Endothelial cell of umbilical vein (primary cell): ENCODE results near the gene ALG6. TPM values are rescaled to one million over a fixed set of nuclear protein-coding genes. Genes with fewer than 3 reads are reported as not detected.

Experiments
- BruUV-seq: library from RNA; stranded (reverse); fragments of 400-500 nt; replicated peaks from 2 replicates; lab custom pipeline; 2021; lab: Mats Ljungman, UMichigan
- CTCF ChIA-PET: fragments of 300-600, 350-600 bp; sonication (Branson Sonifier 250); formaldehyde crosslinking; loops from one replicate; lab custom pipeline; 2021; ENCODE audit warnings: antibody characterized with exemption, inconsistent platforms; lab: Charles Lee
- POLR2A ChIA-PET: fragments of 300-600, 350-600 bp; sonication (Branson Sonifier 250); formaldehyde crosslinking; loops from one replicate; lab custom pipeline; 2021; ENCODE audit warnings: antibody characterized with exemption, inconsistent platforms; lab: Charles Lee
- DNase-seq: peaks from one replicate; pipeline ENCODE4 v3.0.0-alpha.2; 2011; ENCODE audit warnings: low read depth, low spot score
- FAIRE-seq: peaks from 2 replicates; lab custom pipeline; 2011; peaks lifted over from hg19 to GRCh38; lab: Jason Lieb, UNC
- H2AFZ ChIP-seq: 2 replicates; pipeline ENCODE4 v1.6.0; 2012; ENCODE audit warnings: low read depth, low read length, control low read depth, inconsistent platforms
- H3K27ac ChIP-seq: 2 replicates; pipeline ENCODE4 v1.5.1; 2011; ENCODE audit warnings: low read depth, mild to moderate bottlenecking, control low read depth, low read length, moderate library complexity; ENCODE audit not compliant: insufficient read depth
- H3K27me3 ChIP-seq, 2 experiments: 2 replicates each; pipeline versions ENCODE4 v1.6.0 to v1.6.1; 2011; ENCODE audit warnings: low read length in 2 of 2, mixed read lengths in 1 of 2; ENCODE audit not compliant: control insufficient read depth in 2 of 2, insufficient read depth in 2 of 2
- H3K36me3 ChIP-seq, 2 experiments: 2 replicates in 1 of 2; 3 replicates in 1 of 2; pipeline ENCODE4 v1.5.1; 2011; ENCODE audit warnings: low read length in 2 of 2, mild to moderate bottlenecking in 1 of 2, moderate library complexity in 1 of 2; ENCODE audit not compliant: control insufficient read depth in 2 of 2, insufficient read depth in 2 of 2; ENCODE audit errors: extremely low read depth in 1 of 2
- H3K4me1 ChIP-seq: 3 replicates; pipeline ENCODE4 v1.5.1; 2011; ENCODE audit warnings: mild to moderate bottlenecking, low read length; ENCODE audit not compliant: control insufficient read depth, insufficient read depth; ENCODE audit errors: extremely low read depth
- H3K4me2 ChIP-seq: 2 replicates; pipeline ENCODE4 v1.6.1; 2011; ENCODE audit warnings: low read length, control low read depth, mixed read lengths; ENCODE audit not compliant: insufficient read depth
- H3K4me3 ChIP-seq, 3 experiments: fragments of 200-600 bp in 1 of 3; sonication (generic), shearing (Covaris generic) in 1 of 3; replicated peaks in 1 of 3; 2 replicates each; pipeline ENCODE4 v1.5.1; 2011 to 2016; ENCODE audit warnings: control low read depth in 3 of 3, low read length in 3 of 3, mild to moderate bottlenecking in 2 of 3, inconsistent platforms in 1 of 3, low read depth in 1 of 3, moderate library complexity in 1 of 3; ENCODE audit not compliant: insufficient read depth in 1 of 3
- H3K79me2 ChIP-seq: 2 replicates; pipeline ENCODE4 v1.6.0; 2012; ENCODE audit warnings: low read length, inconsistent platforms; ENCODE audit not compliant: control insufficient read depth, insufficient read depth
- H3K9ac ChIP-seq: replicated peaks from 2 replicates; pipeline ENCODE3; 2011; ENCODE audit warnings: low read length, control low read depth; ENCODE audit not compliant: insufficient read depth; ENCODE audit errors: extremely low read depth
- H3K9me1 ChIP-seq: replicated peaks from 3 replicates; pipeline ENCODE4 v1.6.0; 2011; ENCODE audit warnings: mild to moderate bottlenecking, low read length; ENCODE audit not compliant: control insufficient read depth, insufficient read depth; ENCODE audit errors: extremely low read depth
- H3K9me3 ChIP-seq: replicated peaks from 2 replicates; pipeline ENCODE4 v1.5.1; 2012; ENCODE audit warnings: low read length, inconsistent platforms; ENCODE audit not compliant: control insufficient read depth, insufficient read depth
- H4K20me1 ChIP-seq: replicated peaks from 2 replicates; pipeline ENCODE3; 2011; ENCODE audit warnings: mild to moderate bottlenecking, low read length; ENCODE audit not compliant: control insufficient read depth, insufficient read depth; ENCODE audit errors: extremely low read depth
- EZH2 ChIP-seq: IDR thresholded peaks from 2 replicates; pipeline ENCODE4 v1.6.1; 2012; ENCODE audit warnings: borderline replicate concordance, low read depth, mild to moderate bottlenecking, moderate library complexity, low read length, inconsistent platforms; ENCODE audit not compliant: severe bottlenecking
- JUN ChIP-seq: IDR thresholded peaks from 2 replicates; pipeline ENCODE4 v1.6.1; 2011; ENCODE audit warnings: borderline replicate concordance, low read depth; ENCODE audit not compliant: insufficient read length, insufficient read depth
- POLR2A ChIP-seq: IDR thresholded peaks from 2 replicates; pipeline ENCODE4 v1.6.1; 2012; ENCODE audit warnings: low read depth, mild to moderate bottlenecking, control low read depth, low read length
- dilution Hi-C: fragments of 300-500 bp; cut with MboI; formaldehyde crosslinking; loops from one replicate; pipeline ENCODE4 v1.15.0; 2019; ENCODE audit warnings: low sequenced_read_pairs; ENCODE audit not compliant: extremely low pct_ligation_motif_present
- intact Hi-C: fragments of 100-400 bp; cut with micrococcal nuclease; formaldehyde crosslinking; loops from one replicate; pipeline ENCODE4 v1.10.0; 2022
- polyA plus RNA-seq, 4 experiments: library from polyadenylated mRNA; depleted of rRNA in 3 of 4; stranded (reverse) in 3 of 4; unstranded in 1 of 4; fragments of >200 nt; gene quantifications; 2 replicates each; pipeline versions ENCODE4 v1.2.1 to v1.2.3, GENCODE V29; 2011 to 2012; ENCODE audit warnings: missing spikeins in 1 of 4
- total RNA-seq: library from RNA; stranded (reverse); gene quantifications from 2 replicates; pipeline ENCODE4 v1.2.3, GENCODE V29; 2021
- TF ChIP-seq, protein P1 (sequence below), 2 donors: IDR thresholded peaks; 1 replicate in 1 of 2; 2 replicates in 1 of 2; pipeline ENCODE4 v1.5.1; 2011; ENCODE audit warnings: low read length in 2 of 2, mild to moderate bottlenecking in 2 of 2, moderate library complexity in 2 of 2, control low read depth in 1 of 2, inconsistent platforms in 1 of 2, low read depth in 1 of 2; ENCODE audit not compliant: insufficient read depth in 1 of 2; ENCODE audit errors: extremely low read depth in 1 of 2
- TF ChIP-seq, protein P2 (sequence below): IDR thresholded peaks from 2 replicates; pipeline ENCODE4 v1.6.1; 2011; ENCODE audit not compliant: insufficient read depth, insufficient read length

Gene ALG6
- total and polyA plus RNA-seq, 2 donors (not counting 3 experiments of a cell fraction or from before 2014, with no cell fraction given): 14.4 to 17.3 TPM

DNA sequence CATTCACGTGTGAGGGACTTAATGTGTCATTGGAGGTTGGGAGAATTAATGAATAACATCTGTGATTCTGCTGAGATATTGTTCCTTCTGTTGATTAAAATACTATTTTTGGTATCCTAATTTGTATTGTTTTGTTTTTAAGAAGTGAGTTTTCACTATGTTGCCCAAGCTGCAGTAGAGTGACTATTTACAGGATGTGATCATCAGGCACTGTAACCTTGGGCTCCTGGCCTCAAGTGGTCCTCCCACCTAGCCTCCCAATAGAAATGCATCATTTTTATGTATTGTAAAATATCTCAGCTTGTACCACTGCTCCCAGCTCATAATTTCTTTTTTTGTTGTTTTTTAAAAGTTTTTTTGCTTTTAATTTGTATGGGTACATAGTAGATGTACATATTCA is 14.3 kb downstream of the ALG6 start:
- intact Hi-C loops: no loop called here

DNA sequence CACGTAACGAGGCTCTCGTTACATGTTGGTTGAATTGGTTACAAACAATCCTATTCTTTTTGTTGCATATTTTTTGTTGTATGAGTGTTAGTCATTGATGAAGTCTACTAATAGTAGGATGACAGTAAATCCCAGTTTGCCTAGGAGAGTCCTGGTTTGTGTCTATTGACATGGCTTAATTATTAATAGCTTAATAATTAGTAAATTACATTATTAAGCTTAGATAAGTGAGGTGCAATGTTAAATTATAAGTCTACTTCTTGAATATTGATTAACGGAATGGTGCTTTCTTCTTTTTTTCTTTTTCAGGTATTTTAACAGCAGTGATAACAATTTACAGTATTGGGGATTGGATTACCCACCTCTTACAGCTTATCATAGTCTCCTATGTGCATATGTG is 34.5 kb downstream of the ALG6 start:
- H3K27me3 ChIP-seq: no peaks in the 10 kb centered on the region
- no peak overlapping the region for H3K27ac ChIP-seq
- TF ChIP-seq, protein P1, sequence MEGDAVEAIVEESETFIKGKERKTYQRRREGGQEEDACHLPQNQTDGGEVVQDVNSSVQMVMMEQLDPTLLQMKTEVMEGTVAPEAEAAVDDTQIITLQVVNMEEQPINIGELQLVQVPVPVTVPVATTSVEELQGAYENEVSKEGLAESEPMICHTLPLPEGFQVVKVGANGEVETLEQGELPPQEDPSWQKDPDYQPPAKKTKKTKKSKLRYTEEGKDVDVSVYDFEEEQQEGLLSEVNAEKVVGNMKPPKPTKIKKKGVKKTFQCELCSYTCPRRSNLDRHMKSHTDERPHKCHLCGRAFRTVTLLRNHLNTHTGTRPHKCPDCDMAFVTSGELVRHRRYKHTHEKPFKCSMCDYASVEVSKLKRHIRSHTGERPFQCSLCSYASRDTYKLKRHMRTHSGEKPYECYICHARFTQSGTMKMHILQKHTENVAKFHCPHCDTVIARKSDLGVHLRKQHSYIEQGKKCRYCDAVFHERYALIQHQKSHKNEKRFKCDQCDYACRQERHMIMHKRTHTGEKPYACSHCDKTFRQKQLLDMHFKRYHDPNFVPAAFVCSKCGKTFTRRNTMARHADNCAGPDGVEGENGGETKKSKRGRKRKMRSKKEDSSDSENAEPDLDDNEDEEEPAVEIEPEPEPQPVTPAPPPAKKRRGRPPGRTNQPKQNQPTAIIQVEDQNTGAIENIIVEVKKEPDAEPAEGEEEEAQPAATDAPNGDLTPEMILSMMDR (IDR thresholded peaks at IDR 0.05; ENCODE audit: extremely low read depth in 1 of 2, insufficient read depth in 1 of 2, low read depth in 1 of 2, low read length in 2 of 2): no peak
- TF ChIP-seq POLR2A: no peak
- no peak overlapping the region for H3K4me2 ChIP-seq
- FAIRE-seq: no peak
- H3K9me3 ChIP-seq: no peaks in the 10 kb centered on the region
- H3K4me1 ChIP-seq: no peaks in the 10 kb centered on the region
- no peaks in the 10 kb centered on the region for H3K36me3 ChIP-seq
- no peaks in the 10 kb centered on the region for H3K9me1 ChIP-seq
- intact Hi-C loops (no loop called here), dilution Hi-C loops (no loop called here)
- H3K4me3 ChIP-seq: no peak overlapping the region
- H3K9ac ChIP-seq: no peak overlapping the region
- no peaks in the 10 kb centered on the region for H4K20me1 ChIP-seq
- CTCF ChIA-PET: interaction anchor here (0.7 to 1.5 kb wide), 2 partner anchors 34 to 39 kb away, joined by 4 to 5 read pairs; no protein-coding TSS in a partner anchor
- no peak for DNase-seq
- no TSS peak for BruUV-seq
- no peaks in the 10 kb centered on the region for H3K79me2 ChIP-seq
- POLR2A ChIA-PET: no interaction called here
- no peak overlapping the region for H2AFZ ChIP-seq

More for the DNA sequence above, 14.3 kb downstream of the ALG6 start:
- dilution Hi-C loops: no loop called here
- Histone ChIP-seq H3K4me2 (no peak overlapping the region), H3K4me3 (no peak overlapping the region), H3K9me1 (no peaks in the 10 kb centered on the region), H3K36me3 (no peaks in the 10 kb centered on the region), H3K27ac (no peak overlapping the region), H3K9ac (no peak overlapping the region), H2AFZ (no peak overlapping the region), H3K79me2 (no peaks in the 10 kb centered on the region), H3K4me1 (no peaks in the 10 kb centered on the region), H4K20me1 (no peaks in the 10 kb centered on the region), H3K9me3 (no peaks in the 10 kb centered on the region), H3K27me3 (no peaks in the 10 kb centered on the region)
- BruUV-seq: no TSS peak
- ChIA-PET POLR2A (no interaction called here), CTCF (interaction anchor here (0.6 kb wide), 1 partner anchor 770 kb away, joined by 3 read pairs; no protein-coding TSS in a partner anchor)
- no peak for DNase-seq
- TF ChIP-seq EZH2 (no peak), JUN (no peak), POLR2A (no peak)
- TF ChIP-seq, protein P2, sequence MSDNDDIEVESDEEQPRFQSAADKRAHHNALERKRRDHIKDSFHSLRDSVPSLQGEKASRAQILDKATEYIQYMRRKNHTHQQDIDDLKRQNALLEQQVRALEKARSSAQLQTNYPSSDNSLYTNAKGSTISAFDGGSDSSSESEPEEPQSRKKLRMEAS: no peak
- TF ChIP-seq, protein P1 (IDR thresholded peaks at IDR 0.05; ENCODE audit: extremely low read depth in 1 of 2, insufficient read depth in 1 of 2, low read depth in 1 of 2, low read length in 2 of 2): no peak
- FAIRE-seq: no peak
